Measurements from ENCODE around the gene PLEKHM3. TPM values are rescaled to one million over a fixed set of nuclear protein-coding genes. Genes with fewer than 3 reads are reported as not detected.

The PLEKHM3 gene
- total and polyA plus RNA-seq, 8 donors: 14.4 to 17.9 (median 16.0) TPM

GRCh38 chr2:207993151-207993763 lies 32.1 kb downstream of the PLEKHM3 start:
- intact Hi-C loops (cut with DNase I): no loop called here
- H3K27ac ChIP-seq: no peak overlapping the region
- ATAC-seq (no peak), DNase-seq (no peak)
- peaks cover 0 to 8% of the 10 kb centered on the region in 2 donors for H3K4me1 ChIP-seq
- no peak for TF ChIP-seq CTCF (IDR thresholded peaks at IDR 0.05)
- H3K36me3 ChIP-seq: no peaks in the 10 kb centered on the region
- H3K27me3 ChIP-seq: no peaks in the 10 kb centered on the region
- H3K9me3 ChIP-seq: no peaks in the 10 kb centered on the region
- no peak overlapping the region for H3K4me3 ChIP-seq

- TF ChIP-seq CTCF (IDR thresholded peaks at IDR 0.05): no peak
- intact Hi-C loops (cut with DNase I): no loop called here
- Histone ChIP-seq H3K4me3 (no peak overlapping the region), H3K27ac (no peak overlapping the region), H3K27me3 (no peaks in the 10 kb centered on the region), H3K9me3 (no peaks in the 10 kb centered on the region), H3K4me1 (peaks cover 0 to under 1% of the 10 kb centered on the region in 2 donors), H3K36me3 (no peaks in the 10 kb centered on the region)
- no peak for DNase-seq
- ATAC-seq: no peak
These were observed 33.4 kb downstream of the PLEKHM3 start for GRCh38 chr2:207991944-207992343.

- Histone ChIP-seq H3K36me3 (no peaks in the 10 kb centered on the region), H3K4me1 (no peaks in the 10 kb centered on the region), H3K27me3 (no peaks in the 10 kb centered on the region), H3K4me3 (no peak overlapping the region), H3K27ac (no peak overlapping the region), H3K9me3 (no peaks in the 10 kb centered on the region)
- intact Hi-C loops (cut with DNase I): no loop called here
- DNase-seq (no peak), ATAC-seq (no peak)
- no peak for TF ChIP-seq CTCF (IDR thresholded peaks at IDR 0.05)
These were observed 34.5 kb downstream of the PLEKHM3 start for GRCh38 chr2:207990784-207991183.

GRCh38 chr2:207988975-207989374 lies 36.4 kb downstream of the PLEKHM3 start:
- H3K27ac ChIP-seq: no peak overlapping the region
- DNase-seq (no peak), ATAC-seq (no peak)
- no peaks in the 10 kb centered on the region for H3K9me3 ChIP-seq
- intact Hi-C loops (cut with DNase I): no loop called here
- H3K4me1 ChIP-seq: peaks cover 0 to under 1% of the 10 kb centered on the region in 2 donors
- H3K4me3 ChIP-seq: no peak overlapping the region
- no peaks in the 10 kb centered on the region for H3K27me3 ChIP-seq
- TF ChIP-seq CTCF (IDR thresholded peaks at IDR 0.05): no peak
- H3K36me3 ChIP-seq: no peaks in the 10 kb centered on the region

- H3K9me3 ChIP-seq: no peaks in the 10 kb centered on the region
These were observed 38.2 kb downstream of the PLEKHM3 start for GRCh38 chr2:207987025-207987716.

More at GRCh38 chr2:207987025-207987716, 38.2 kb downstream of the PLEKHM3 start:
- ATAC-seq (no peak), DNase-seq (no peak)
- no peak for TF ChIP-seq CTCF (IDR thresholded peaks at IDR 0.05)
- H3K27me3 ChIP-seq: no peaks in the 10 kb centered on the region
- peaks cover 0 to 12% of the 10 kb centered on the region in 2 donors for H3K4me1 ChIP-seq
- H3K4me3 ChIP-seq: no peak overlapping the region
- H3K27ac ChIP-seq: no peak overlapping the region
- no peaks in the 10 kb centered on the region for H3K36me3 ChIP-seq
- intact Hi-C loops (cut with DNase I): no loop called here

Measured in left lung (tissue), 10 donors.